Brain microvascular endothelial cell (primary cell): ENCODE measurements around the gene AKAP14.

Source experiments
- DNase-seq: peaks from one replicate; pipeline ENCODE4 v3.0.0-alpha.2; 2020
- H3K27ac ChIP-seq: fragments of 250-450 bp; sonication (Bioruptor Pico); 2 replicates; pipeline ENCODE4 v1.5.1; 2020; ENCODE audit warnings: mild to moderate bottlenecking, moderate library complexity
- H3K27me3 ChIP-seq: fragments of 250-450 bp; sonication (Bioruptor Pico); replicated peaks from 2 replicates; pipeline ENCODE4 v1.5.1; 2020; ENCODE audit warnings: mild to moderate bottlenecking
- H3K36me3 ChIP-seq: fragments of 250-450 bp; sonication (Bioruptor Pico); replicated peaks from 2 replicates; pipeline ENCODE4 v1.5.1; 2020; ENCODE audit warnings: mild to moderate bottlenecking
- H3K4me3 ChIP-seq: 2 replicates; pipeline ENCODE4 v1.5.1; 2011; ENCODE audit warnings: low read depth, mild to moderate bottlenecking, control low read depth, low read length, moderate library complexity
- in situ Hi-C: cut with HindIII; loops from 2 replicates; pipeline ENCODE4 v1.10.0; 2017; ENCODE audit warnings: low sequenced_read_pairs, low pct_ligation_motif_present
- TF ChIP-seq, protein P1 (sequence below): IDR thresholded peaks from 2 replicates; pipeline ENCODE4 v1.5.1; 2011; ENCODE audit warnings: low read depth, mild to moderate bottlenecking, moderate library complexity, low read length, control low read depth, inconsistent platforms; ENCODE audit errors: missing control alignments

AKAP14 gene

GRCh38 chrX:119895843-119896326 lies at the start of gene AKAP14:
Gene AKAP14, plus strand, starts transcription at chrX:119895893. Its CDS starts 7,331 bp downstream, at chrX:119903224.
- Histone ChIP-seq H3K27ac (no peak within 1 kb of the TSS), H3K27me3 (no peaks in the 10 kb centered on the region), H3K36me3 (no peaks in the 10 kb centered on the region), H3K4me3 (no peak within 1 kb of the TSS)
- DNase-seq = no peak
- TF ChIP-seq, protein P1, sequence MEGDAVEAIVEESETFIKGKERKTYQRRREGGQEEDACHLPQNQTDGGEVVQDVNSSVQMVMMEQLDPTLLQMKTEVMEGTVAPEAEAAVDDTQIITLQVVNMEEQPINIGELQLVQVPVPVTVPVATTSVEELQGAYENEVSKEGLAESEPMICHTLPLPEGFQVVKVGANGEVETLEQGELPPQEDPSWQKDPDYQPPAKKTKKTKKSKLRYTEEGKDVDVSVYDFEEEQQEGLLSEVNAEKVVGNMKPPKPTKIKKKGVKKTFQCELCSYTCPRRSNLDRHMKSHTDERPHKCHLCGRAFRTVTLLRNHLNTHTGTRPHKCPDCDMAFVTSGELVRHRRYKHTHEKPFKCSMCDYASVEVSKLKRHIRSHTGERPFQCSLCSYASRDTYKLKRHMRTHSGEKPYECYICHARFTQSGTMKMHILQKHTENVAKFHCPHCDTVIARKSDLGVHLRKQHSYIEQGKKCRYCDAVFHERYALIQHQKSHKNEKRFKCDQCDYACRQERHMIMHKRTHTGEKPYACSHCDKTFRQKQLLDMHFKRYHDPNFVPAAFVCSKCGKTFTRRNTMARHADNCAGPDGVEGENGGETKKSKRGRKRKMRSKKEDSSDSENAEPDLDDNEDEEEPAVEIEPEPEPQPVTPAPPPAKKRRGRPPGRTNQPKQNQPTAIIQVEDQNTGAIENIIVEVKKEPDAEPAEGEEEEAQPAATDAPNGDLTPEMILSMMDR = no peak
- in situ Hi-C loops = no loop called here

DNA sequence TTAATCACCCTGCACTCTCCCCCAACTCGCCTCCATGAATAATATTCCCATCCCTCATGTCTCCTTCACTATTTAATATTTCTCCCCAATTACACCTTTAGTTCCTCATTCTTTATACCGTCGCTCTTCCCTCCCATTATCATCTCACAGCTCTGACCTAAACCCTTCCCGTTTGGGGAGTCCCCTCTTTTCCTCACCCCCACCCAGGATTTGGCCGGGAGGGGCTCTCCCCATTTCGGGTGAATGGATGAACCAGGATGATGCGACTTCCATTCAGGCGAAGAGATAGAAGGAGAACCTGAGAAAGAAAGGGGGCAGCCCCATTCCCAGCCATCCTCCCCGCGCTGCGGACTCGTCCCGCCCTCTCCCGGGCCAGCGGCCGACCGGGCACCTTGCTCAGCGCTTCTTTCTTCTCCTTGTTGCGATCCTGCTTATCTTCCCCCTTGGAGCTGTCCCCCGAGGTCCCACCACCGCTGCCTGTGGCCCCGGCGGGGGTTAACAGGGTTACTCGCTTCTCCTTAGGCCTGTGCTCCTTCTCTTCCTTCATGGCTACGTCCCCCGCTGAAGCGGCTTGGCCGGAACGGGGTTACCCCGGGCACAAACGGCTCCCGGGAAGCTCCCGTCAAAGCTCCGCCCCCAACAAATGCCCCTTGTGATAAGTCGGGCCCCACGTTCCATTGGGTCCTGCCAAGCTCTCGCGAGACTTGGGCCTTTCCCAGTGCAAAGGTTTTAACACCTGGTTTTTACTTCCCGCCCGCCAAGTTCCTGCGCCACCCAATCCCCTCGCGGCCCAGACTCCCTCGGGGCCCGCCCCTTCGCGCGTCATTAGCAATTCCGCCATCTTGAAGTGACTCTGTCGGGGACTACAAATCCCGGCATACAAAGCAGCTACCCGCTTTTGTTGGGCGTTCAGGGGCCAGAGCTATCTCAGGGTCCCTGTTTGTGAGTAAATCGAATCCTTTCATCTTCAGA lies 43.0 kb upstream of the AKAP14 start, which contains the start of gene UPF3B:
Gene UPF3B, minus strand, starts transcription at position 582 of the 972 bp plus-strand sequence. Its CDS starts 35 bp downstream, at position 547.
- Histone ChIP-seq H3K27ac (peak within 1 kb of the TSS; percentile 81), H3K27me3 (no peaks in the 10 kb centered on the region), H3K36me3 (no peaks in the 10 kb centered on the region), H3K4me3 (peak within 1 kb of the TSS; percentile 75)
- DNase-seq = peak; percentile 96
- in situ Hi-C loops = no loop called here
- TF ChIP-seq, protein P1 = no peak

GRCh38 chrX:119853444-119853843 lies 42.2 kb upstream of the AKAP14 start:
- Histone ChIP-seq H3K27ac (peak overlapping the region; percentile 45), H3K4me3 (peak overlapping the region; percentile 40), H3K36me3 (no peaks in the 10 kb centered on the region), H3K27me3 (no peaks in the 10 kb centered on the region)
- in situ Hi-C loops = no loop called here
- TF ChIP-seq, protein P1 = no peak
- DNase-seq = no peak

DNA sequence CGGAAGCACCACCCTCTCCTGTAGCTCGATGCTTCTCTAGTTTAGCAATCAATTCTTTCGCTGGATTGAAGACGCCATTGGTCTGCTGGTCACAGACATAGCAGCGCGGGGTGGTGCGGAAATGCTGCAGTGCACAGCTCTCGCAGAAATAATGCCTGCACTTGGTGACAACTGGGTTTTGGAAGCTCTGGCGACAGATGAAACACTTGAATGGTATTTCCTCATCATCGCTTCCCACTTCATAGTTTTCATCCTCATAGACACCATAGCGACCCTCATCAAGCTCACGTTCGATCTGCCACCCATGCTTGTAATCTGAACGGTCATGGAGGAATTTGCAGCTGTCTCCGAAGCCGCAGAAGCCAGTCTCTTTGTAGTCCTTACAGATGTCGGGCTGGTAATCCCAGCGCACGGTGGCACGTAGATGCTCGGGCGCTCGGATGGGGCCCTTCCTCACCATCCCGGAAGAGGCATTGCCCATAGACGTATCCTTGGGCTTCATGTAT lies 25.0 kb upstream of the AKAP14 start:
- TF ChIP-seq, protein P1 = no peak
- Histone ChIP-seq H3K27me3 (no peaks in the 10 kb centered on the region), H3K36me3 (no peaks in the 10 kb centered on the region), H3K27ac (peak overlapping the region; percentile 84), H3K4me3 (peak overlapping the region; percentile 74)
- DNase-seq = peak; percentile 22
- in situ Hi-C loops = no loop called here

DNA sequence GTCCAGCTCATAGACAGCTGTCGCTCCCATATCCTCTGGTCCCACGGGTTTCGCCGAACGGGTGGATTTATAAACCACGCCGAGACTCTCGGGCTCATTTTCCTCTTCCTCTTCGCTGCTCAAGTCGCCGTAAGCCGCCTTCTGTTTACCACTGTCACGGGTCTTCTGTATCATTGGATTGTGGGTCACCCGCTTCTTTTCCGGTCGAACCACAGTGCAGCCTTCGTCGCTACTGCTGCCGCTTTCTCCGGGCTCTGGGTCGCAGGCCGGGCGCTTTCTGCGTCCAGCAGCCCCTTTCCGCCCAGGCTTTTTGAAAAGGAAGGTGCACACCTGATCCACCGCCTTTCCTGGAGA lies 24.5 kb upstream of the AKAP14 start:
- no peaks in the 10 kb centered on the region for H3K27me3 ChIP-seq
- in situ Hi-C loops = no loop called here
- H3K27ac ChIP-seq = peak overlapping the region; percentile 84
- DNase-seq = no peak
- H3K4me3 ChIP-seq = peak overlapping the region; percentile 74
- TF ChIP-seq, protein P1 = no peak
- H3K36me3 ChIP-seq = no peaks in the 10 kb centered on the region
